Spleen (tissue), 11 donors: ENCODE data around the gene ABCC3. TPM values are rescaled to one million over a fixed set of nuclear protein-coding genes. Genes with fewer than 3 reads are reported as not detected.
A peak's percentile ranks its signal among the peaks of the same experiment; 100 is the strongest.

Experiments
- DNase-seq: peaks from one replicate; pipeline ENCODE4 v3.0.0-alpha.2; 2020
- H3K27ac ChIP-seq, 8 donors: fragments of 200-600 bp; sonication (generic) in 7 of 8; 1 replicate in 4 of 8; 2 replicates in 4 of 8; pipeline versions ENCODE4 v1.5.0 to v1.8.0; 2016 to 2021; ENCODE audit warnings: inconsistent platforms in 4 of 8, mild to moderate bottlenecking in 4 of 8, moderate library complexity in 1 of 8
- H3K27me3 ChIP-seq, 7 donors: fragments of 200-600 bp; sonication (generic) in 6 of 7; replicated peaks in 1 of 7; 1 replicate in 4 of 7; 2 replicates in 3 of 7; pipeline versions ENCODE4 v1.5.0 to v1.8.0; 2016 to 2021; ENCODE audit warnings: inconsistent platforms in 3 of 7, mild to moderate bottlenecking in 1 of 7
- H3K36me3 ChIP-seq, 6 donors: fragments of 200-600 bp; sonication (generic) in 5 of 6; 1 replicate in 4 of 6; 2 replicates in 2 of 6; pipeline versions ENCODE4 v1.5.0 to v1.8.0; 2016 to 2021; ENCODE audit warnings: inconsistent platforms in 2 of 6
- H3K4me1 ChIP-seq, 6 donors: fragments of 200-600 bp; sonication (generic) in 5 of 6; 1 replicate in 3 of 6; 2 replicates in 3 of 6; pipeline versions ENCODE4 v1.5.0 to v1.8.0; 2016 to 2021; ENCODE audit warnings: inconsistent platforms in 3 of 6
- H3K4me3 ChIP-seq, 8 donors: fragments of 200-600 bp; sonication (generic) in 7 of 8; 1 replicate in 4 of 8; 2 replicates in 4 of 8; pipeline versions ENCODE4 v1.5.0 to v1.8.0; 2016 to 2021; ENCODE audit warnings: inconsistent platforms in 4 of 8, mild to moderate bottlenecking in 4 of 8, moderate library complexity in 2 of 8
- H3K9me3 ChIP-seq, 8 donors: fragments of 200-600 bp; sonication (generic) in 7 of 8; 1 replicate in 4 of 8; 2 replicates in 4 of 8; pipeline versions ENCODE4 v1.5.0 to v1.8.0; 2016 to 2021; ENCODE audit warnings: inconsistent platforms in 4 of 8
- POLR2A ChIP-seq, 3 donors: fragments of 450-650 bp; IDR thresholded peaks; one replicate each; pipeline ENCODE4 v1.5.1; 2017; ENCODE audit warnings: antibody characterized with exemption in 3 of 3, mild to moderate bottlenecking in 1 of 3
- POLR2AphosphoS5 ChIP-seq, 3 donors: sonication (generic); formaldehyde crosslinking; IDR thresholded peaks; one replicate each; pipeline ENCODE4 v1.5.1; 2017; ENCODE audit warnings: antibody characterized with exemption in 3 of 3
- WGBS, 5 donors: extraction: QIAGEN DNeasy Blood & Tissue Kit in 3 of 5; methylation state at CpG; one replicate each; pipeline versions ENCODE4 v1.1.5 to v1.1.7; 2013 to 2018; 5-methylcytosine and 5-hydroxymethylcytosine counted together
- intact Hi-C: fragments of 100-400 bp; cut with DNase I; formaldehyde crosslinking; loops from one replicate; pipeline ENCODE4 v1.15.0; 2023; ENCODE audit warnings: low total_unique reads
- polyA plus RNA-seq, 3 donors: library from polyadenylated mRNA; stranded (reverse); fragments of 200-250 nt; gene quantifications; one replicate each; pipeline ENCODE4 v1.2.1, GENCODE V29; 2013
- total RNA-seq, 7 donors: library from RNA; depleted of rRNA in 3 of 7; stranded (reverse); fragments of >200 nt in 3 of 7; fragmentation: NEBNext Ultra II Directional in 4 of 7; extraction: Animal tissue kit (Norgen Biotek cat#: 25700) in 4 of 7; gene quantifications; one replicate each; pipeline versions ENCODE4 v1.1.0 to v1.2.1, GENCODE V29; 2016 to 2021
- TF ChIP-seq, protein P1 (sequence below), 11 experiments: fragments of 200-600 bp in 7 of 11; fragments of 450-650 bp in 4 of 11; sonication (generic) in 4 of 11; IDR thresholded peaks in 8 of 11; conservative IDR thresholded peaks in 3 of 11; 1 replicate in 7 of 11; 2 replicates in 4 of 11; pipeline versions ENCODE4 v1.4.0 to v1.8.0; 2016 to 2021; ENCODE audit warnings: antibody characterized with exemption in 11 of 11, inconsistent platforms in 4 of 11, mild to moderate bottlenecking in 1 of 11
- donor health status: healthy with polysubstance abuse.
- donor health status: DM: no; HTN: no; CAD: no; lungs with moderate emphysema.
- donor health status: DM: no; HTN: no; CAD: no.
- donor health status: Bipolar disorder and iron deficiency.
- donor health status: healthy.
- donor health status: DM: no; HTN: no; CAD: no.
- donor health status: DM: yes; HTN: yes; CAD: no.

Gene ABCC3
- total and polyA plus RNA-seq, 10 donors: 8.6 to 37.1 (median 30.0) TPM

DNA sequence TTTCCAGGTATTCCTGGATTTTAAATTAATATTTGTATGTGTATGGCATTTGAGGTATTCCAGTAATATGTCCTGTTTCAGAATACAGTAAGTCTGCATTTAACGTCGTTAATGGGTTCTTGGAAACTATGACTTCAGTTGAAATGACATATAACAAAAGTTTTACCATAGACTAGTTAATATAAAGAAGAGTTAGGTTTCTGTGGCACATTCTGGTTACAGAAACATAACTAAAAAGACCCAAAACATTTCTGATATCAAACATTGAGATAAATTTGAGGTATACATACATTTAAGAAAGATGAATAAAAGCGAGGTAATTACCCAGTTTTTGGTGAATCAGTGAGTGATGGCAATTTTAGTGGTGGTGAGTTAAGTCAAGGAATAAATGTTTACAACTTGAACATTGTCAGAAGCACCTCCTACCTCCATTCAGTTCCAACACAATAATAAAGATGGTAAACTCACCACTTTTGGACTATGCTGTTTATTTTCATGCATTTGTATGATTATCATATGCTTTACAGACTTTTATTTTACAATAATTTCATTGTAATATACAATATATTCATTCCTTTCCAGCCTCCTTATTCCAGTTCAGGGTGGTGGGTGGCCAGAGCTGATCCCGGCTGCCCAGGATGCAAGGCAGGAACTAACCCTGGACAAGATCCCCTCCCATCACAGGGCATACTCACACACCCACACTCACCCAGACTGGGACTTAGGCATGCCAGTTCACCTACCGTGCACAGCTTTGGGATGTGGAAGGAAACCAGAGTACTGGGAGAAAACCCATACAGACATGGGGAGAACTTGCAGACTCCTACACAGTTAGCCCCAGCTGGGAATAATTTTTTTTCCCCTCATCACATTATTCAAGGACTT is 94.4 kb downstream of the ABCC3 start:
- H3K27me3 ChIP-seq: no peaks in the 10 kb centered on the region
- no peaks in the 10 kb centered on the region for H3K9me3 ChIP-seq
- intact Hi-C loops: no loop called here
- TF ChIP-seq POLR2A (IDR thresholded peaks at IDR 0.05): no peak
- TF ChIP-seq, protein P1, sequence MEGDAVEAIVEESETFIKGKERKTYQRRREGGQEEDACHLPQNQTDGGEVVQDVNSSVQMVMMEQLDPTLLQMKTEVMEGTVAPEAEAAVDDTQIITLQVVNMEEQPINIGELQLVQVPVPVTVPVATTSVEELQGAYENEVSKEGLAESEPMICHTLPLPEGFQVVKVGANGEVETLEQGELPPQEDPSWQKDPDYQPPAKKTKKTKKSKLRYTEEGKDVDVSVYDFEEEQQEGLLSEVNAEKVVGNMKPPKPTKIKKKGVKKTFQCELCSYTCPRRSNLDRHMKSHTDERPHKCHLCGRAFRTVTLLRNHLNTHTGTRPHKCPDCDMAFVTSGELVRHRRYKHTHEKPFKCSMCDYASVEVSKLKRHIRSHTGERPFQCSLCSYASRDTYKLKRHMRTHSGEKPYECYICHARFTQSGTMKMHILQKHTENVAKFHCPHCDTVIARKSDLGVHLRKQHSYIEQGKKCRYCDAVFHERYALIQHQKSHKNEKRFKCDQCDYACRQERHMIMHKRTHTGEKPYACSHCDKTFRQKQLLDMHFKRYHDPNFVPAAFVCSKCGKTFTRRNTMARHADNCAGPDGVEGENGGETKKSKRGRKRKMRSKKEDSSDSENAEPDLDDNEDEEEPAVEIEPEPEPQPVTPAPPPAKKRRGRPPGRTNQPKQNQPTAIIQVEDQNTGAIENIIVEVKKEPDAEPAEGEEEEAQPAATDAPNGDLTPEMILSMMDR (IDR thresholded peaks at IDR 0.05 in 8 of 11, conservative IDR thresholded peaks at IDR 0.05 in 3 of 11): no peak
- TF ChIP-seq POLR2AphosphoS5 (IDR thresholded peaks at IDR 0.05): no peak
- H3K4me3 ChIP-seq: no peak overlapping the region
- no peak for DNase-seq
- peaks cover 24 to 100% (median 91%) of the 10 kb centered on the region in 6 donors for H3K4me1 ChIP-seq
- H3K27ac ChIP-seq: no peak overlapping the region
- 57 to 79% (median 71%) methylated on average over 5 of the region's 5 CpGs for WGBS, 5 donors
- H3K36me3 ChIP-seq: peaks cover 0 to 10% (median 0%) of the 10 kb centered on the region in 6 donors

DNA sequence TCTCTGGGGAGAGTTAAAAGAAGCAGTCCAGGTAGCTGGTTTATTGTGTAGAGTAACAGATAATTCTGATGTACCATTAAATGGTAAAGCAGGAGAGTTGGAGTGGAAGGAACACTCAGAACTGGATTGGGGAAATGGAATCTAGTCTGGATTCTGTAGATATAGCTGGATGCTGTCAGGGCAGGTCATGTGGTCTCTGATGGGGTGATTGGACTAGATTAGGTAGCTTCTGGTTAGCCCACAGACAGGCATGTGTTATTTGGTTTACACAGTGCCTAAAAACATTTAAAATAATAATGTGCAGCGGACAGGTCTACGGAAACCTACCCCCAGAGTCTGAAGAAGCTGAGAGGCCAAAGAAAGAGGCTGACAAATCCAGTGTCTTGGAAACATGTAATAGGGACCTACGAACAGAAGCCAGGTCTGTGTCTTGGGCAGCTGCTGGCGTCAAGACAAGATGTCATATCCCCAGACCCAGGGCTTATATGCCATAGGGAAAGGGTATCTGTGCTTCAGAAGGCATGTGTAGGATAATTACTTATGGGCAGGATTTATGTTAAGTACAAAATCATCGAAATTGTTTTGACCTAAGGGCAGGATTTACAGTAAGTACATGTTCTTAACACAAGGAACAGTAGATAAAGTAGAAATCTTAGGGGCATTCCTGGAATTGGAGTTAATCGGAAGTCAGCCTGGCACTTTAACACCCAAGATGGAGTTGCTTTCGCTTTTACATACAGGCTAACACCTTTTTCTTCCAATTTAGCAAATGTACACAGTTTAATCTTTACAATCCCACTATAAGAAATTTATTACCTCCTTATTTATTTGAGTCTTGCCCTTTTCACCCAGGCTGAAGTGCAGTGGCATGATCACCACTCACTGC is 97.1 kb downstream of the ABCC3 start:
- intact Hi-C loops: no loop called here
- H3K9me3 ChIP-seq: no peaks in the 10 kb centered on the region
- TF ChIP-seq, protein P1 (IDR thresholded peaks at IDR 0.05 in 8 of 11, conservative IDR thresholded peaks at IDR 0.05 in 3 of 11): no peak
- TF ChIP-seq POLR2AphosphoS5 (IDR thresholded peaks at IDR 0.05) (no peak), POLR2A (IDR thresholded peaks at IDR 0.05) (no peak)
- H3K4me3 ChIP-seq: no peak overlapping the region
- whole genome bisulfite sequencing, 5 donors: 68 to 79% (median 76%) methylated on average over 7 of the region's 7 CpGs
- H3K36me3 ChIP-seq: peaks cover 0 to 6% (median 0%) of the 10 kb centered on the region in 6 donors
- DNase-seq: no peak
- no peaks in the 10 kb centered on the region for H3K27me3 ChIP-seq
- H3K27ac ChIP-seq: peak overlapping the region in 5 of 8 donors; percentile 7 to 52 (median 28)
- peaks cover 11 to 100% (median 86%) of the 10 kb centered on the region in 6 donors for H3K4me1 ChIP-seq

DNA sequence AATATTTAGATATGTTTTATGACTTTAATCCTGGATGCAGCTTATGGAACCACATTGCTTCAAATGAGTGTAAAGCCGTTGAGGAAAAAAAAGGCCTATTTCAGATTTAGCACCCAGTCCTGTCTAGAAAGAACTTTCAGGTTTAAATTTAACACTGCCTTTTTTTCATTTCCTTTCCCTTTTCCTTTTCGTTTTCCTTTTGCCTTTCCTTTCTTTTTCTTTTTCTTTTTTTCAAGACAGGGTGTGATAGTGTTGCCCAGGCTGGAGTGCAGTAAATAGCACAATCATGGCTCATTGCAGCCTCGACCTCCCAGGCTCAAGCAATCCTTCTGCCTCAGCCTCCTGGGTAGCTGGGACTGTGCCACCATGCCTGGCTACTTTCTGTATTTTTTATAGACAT is 100.6 kb downstream of the ABCC3 start:
- Histone ChIP-seq H3K4me3 (no peak overlapping the region), H3K27ac (no peak overlapping the region), H3K4me1 (peaks cover 11 to 88% (median 59%) of the 10 kb centered on the region in 6 donors), H3K36me3 (peaks cover 0 to 41% (median 28%) of the 10 kb centered on the region in 6 donors), H3K9me3 (no peaks in the 10 kb centered on the region), H3K27me3 (no peaks in the 10 kb centered on the region)
- intact Hi-C loops: no loop called here
- WGBS, 5 donors: 66 to 86% (median 79%) methylated on average over 3 of the region's 3 CpGs
- no peak for DNase-seq
- no peak for TF ChIP-seq POLR2A (IDR thresholded peaks at IDR 0.05)
- TF ChIP-seq, protein P1 (IDR thresholded peaks at IDR 0.05 in 8 of 11, conservative IDR thresholded peaks at IDR 0.05 in 3 of 11): no peak
- TF ChIP-seq POLR2AphosphoS5 (IDR thresholded peaks at IDR 0.05): no peak
